DND-41 (cell line): Measurements from ENCODE around the gene EDN2.

Source experiments
- ATAC-seq: fragments of 200-7000 bp; cut with Tn5 transposase; 3 replicates; pipeline ENCODE4 v1.9.1; 2021; ENCODE audit warnings: low read depth; ENCODE audit not compliant: insufficient read depth
- DNase-seq: peaks from one replicate; pipeline ENCODE4 v3.0.0-alpha.2; 2020
- H2AFZ ChIP-seq: 2 replicates; pipeline ENCODE4 v1.6.0; 2012; ENCODE audit warnings: low read depth, low read length
- H3K27ac ChIP-seq: 2 replicates; pipeline ENCODE4 v1.5.1; 2012; ENCODE audit warnings: low read length, inconsistent platforms
- H3K27me3 ChIP-seq: fragments of 200-600 bp; sonication (generic); 2 replicates; pipeline ENCODE4 v1.6.0; 2012; ENCODE audit warnings: low read length, mild to moderate bottlenecking, inconsistent platforms; ENCODE audit not compliant: insufficient read depth, poor library complexity
- H3K36me3 ChIP-seq: 2 replicates; pipeline ENCODE4 v1.5.1; 2012; ENCODE audit warnings: low read length, inconsistent platforms; ENCODE audit not compliant: insufficient read depth
- H3K4me1 ChIP-seq: 2 replicates; pipeline ENCODE4 v1.5.1; 2012; ENCODE audit warnings: mild to moderate bottlenecking, low read length; ENCODE audit not compliant: insufficient read depth
- H3K4me2 ChIP-seq: 2 replicates; pipeline ENCODE4 v1.6.0; 2012; ENCODE audit warnings: mild to moderate bottlenecking, moderate library complexity, low read length, inconsistent platforms; ENCODE audit not compliant: insufficient read depth
- H3K4me3 ChIP-seq, 2 experiments: fragments of 200-600 bp in 1 of 2; shearing (Covaris generic) in 1 of 2; 2 replicates each; pipeline ENCODE4 v1.5.1; 2012 to 2016; ENCODE audit warnings: inconsistent platforms in 2 of 2, low read length in 2 of 2, mild to moderate bottlenecking in 2 of 2, low read depth in 1 of 2, moderate library complexity in 1 of 2
- H3K79me2 ChIP-seq: 2 replicates; pipeline ENCODE4 v1.6.0; 2012; ENCODE audit warnings: low read length, inconsistent platforms; ENCODE audit not compliant: insufficient read depth
- H3K9ac ChIP-seq: 2 replicates; pipeline ENCODE4 v1.6.0; 2012; ENCODE audit warnings: low read depth, mild to moderate bottlenecking, inconsistent platforms, low read length, moderate library complexity
- H3K9me3 ChIP-seq: 2 replicates; pipeline ENCODE4 v1.5.1; 2012; ENCODE audit warnings: low read length, moderate library complexity, mild to moderate bottlenecking, inconsistent platforms; ENCODE audit not compliant: insufficient read depth, severe bottlenecking
- H4K20me1 ChIP-seq: 2 replicates; pipeline ENCODE4 v1.6.0; 2012; ENCODE audit warnings: low read length; ENCODE audit not compliant: insufficient read depth
- CTCF ChIP-seq: IDR thresholded peaks from 2 replicates; pipeline ENCODE4 v1.5.1; 2012; ENCODE audit warnings: borderline replicate concordance, low read length, moderate library complexity, mild to moderate bottlenecking; ENCODE audit not compliant: poor library complexity, severe bottlenecking; ENCODE audit errors: extremely low read depth
- EZH2 ChIP-seq: IDR thresholded peaks from 3 replicates; pipeline ENCODE4 v1.6.1; 2012; ENCODE audit warnings: borderline replicate concordance, low read depth, mild to moderate bottlenecking, moderate library complexity, low read length, inconsistent platforms; ENCODE audit not compliant: severe bottlenecking

Gene EDN2

GRCh38 chr1:41489561-41489960 is 5.1 kb upstream of the EDN2 start:
- no peak for ATAC-seq

GRCh38 chr1:41488040-41488951 is 3.8 kb upstream of the EDN2 start:
- H3K79me2 ChIP-seq, result no peaks in the 10 kb centered on the region
- no peaks in the 10 kb centered on the region for H3K9me3 ChIP-seq
- H3K4me2 ChIP-seq, result no peak overlapping the region
- ATAC-seq (no peak), DNase-seq (no peak)
- no peak for TF ChIP-seq CTCF
- TF ChIP-seq EZH2, result no peak
- H3K9ac ChIP-seq, result no peak overlapping the region
- H3K36me3 ChIP-seq, result no peaks in the 10 kb centered on the region
- no peaks in the 10 kb centered on the region for H3K4me1 ChIP-seq
- H3K27me3 ChIP-seq, result peaks cover 4% of the 10 kb centered on the region
- H4K20me1 ChIP-seq, result no peaks in the 10 kb centered on the region; the same call in 1 of the 2 replicates
- no peak overlapping the region for H2AFZ ChIP-seq
- H3K27ac ChIP-seq, result no peak overlapping the region
- H3K4me3 ChIP-seq, result no peak overlapping the region

More at GRCh38 chr1:41489561-41489960, 5.1 kb upstream of the EDN2 start:
- Histone ChIP-seq H2AFZ (no peak overlapping the region), H3K4me2 (no peak overlapping the region), H3K4me3 (no peak overlapping the region), H3K36me3 (no peaks in the 10 kb centered on the region), H3K9me3 (no peaks in the 10 kb centered on the region), H3K9ac (no peak overlapping the region), H3K4me1 (no peaks in the 10 kb centered on the region), H3K27ac (no peak overlapping the region), H3K27me3 (peaks cover 4% of the 10 kb centered on the region), H4K20me1 (no peaks in the 10 kb centered on the region; the same call in 1 of the 2 replicates), H3K79me2 (no peaks in the 10 kb centered on the region)
- no peak for DNase-seq
- TF ChIP-seq CTCF (no peak), EZH2 (no peak)

- H3K4me3 ChIP-seq, result no peak overlapping the region
- no peak overlapping the region for H3K27ac ChIP-seq
- H3K79me2 ChIP-seq, result no peaks in the 10 kb centered on the region
- no peak overlapping the region for H3K9ac ChIP-seq
- H2AFZ ChIP-seq, result no peak overlapping the region
- 0 out of 2 replicates have a peak, but pooled peaks cover 4% of the 10 kb centered on the region for H3K4me1 ChIP-seq
- H3K4me2 ChIP-seq, result no peak overlapping the region
- H3K9me3 ChIP-seq, result no peaks in the 10 kb centered on the region
- no peaks in the 10 kb centered on the region for H3K36me3 ChIP-seq
- no peak for ATAC-seq
- peaks cover 4% of the 10 kb centered on the region for H3K27me3 ChIP-seq
- TF ChIP-seq EZH2, result no peak
- no peak for TF ChIP-seq CTCF
- DNase-seq, result no peak
- H4K20me1 ChIP-seq, result no peaks in the 10 kb centered on the region; the same call in 1 of the 2 replicates
These were observed 2.9 kb upstream of the EDN2 start for GRCh38 chr1:41487126-41488039.
